Left lung (tissue), 10 donors: Measurements from ENCODE around the gene PRSS38. TPM values are rescaled to one million over a fixed set of nuclear protein-coding genes. Genes with fewer than 3 reads are reported as not detected.
"Not testable (repeated sequence)": the region's sequence is repeated elsewhere in the genome, so short reads cannot be mapped to it uniquely, and the experiment has no call there.

ENCODE experiments used
- ATAC-seq: fragments of 200-7000 bp; cut with Tn5 transposase; one replicate; pipeline ENCODE4 v1.9.1; 2020; ENCODE audit warnings: moderate library complexity
- DNase-seq, 4 donors: peaks; one replicate each; pipeline ENCODE4 v3.0.0-alpha.2; 2013 to 2020
- H3K27ac ChIP-seq, 2 donors: fragments of 200-600 bp; sonication (generic) in 1 of 2; one replicate each; pipeline versions ENCODE4 v1.5.0 to v1.8.0; 2020 to 2021
- H3K27me3 ChIP-seq, 2 donors: fragments of 200-600 bp; sonication (generic) in 1 of 2; one replicate each; pipeline versions ENCODE4 v1.5.0 to v1.8.0; 2020 to 2021
- H3K36me3 ChIP-seq, 2 donors: fragments of 200-600 bp; sonication (generic) in 1 of 2; one replicate each; pipeline versions ENCODE4 v1.5.0 to v1.8.0; 2020 to 2021
- H3K4me1 ChIP-seq, 2 donors: fragments of 200-600 bp; one replicate each; pipeline ENCODE4 v1.8.0; 2021
- H3K4me3 ChIP-seq, 2 donors: fragments of 200-600 bp; sonication (generic) in 1 of 2; one replicate each; pipeline versions ENCODE4 v1.5.0 to v1.8.0; 2020 to 2021; ENCODE audit warnings: mild to moderate bottlenecking in 1 of 2
- H3K9me3 ChIP-seq, 2 donors: fragments of 200-600 bp; sonication (generic) in 1 of 2; one replicate each; pipeline versions ENCODE4 v1.5.0 to v1.8.0; 2020 to 2021
- CTCF ChIP-seq, 2 donors: fragments of 200-600 bp; sonication (generic) in 1 of 2; IDR thresholded peaks; one replicate each; pipeline versions ENCODE4 v1.5.0 to v1.8.0; 2021; ENCODE audit warnings: antibody characterized with exemption in 2 of 2
- intact Hi-C, 2 donors: fragments of 100-400 bp; cut with DNase I; formaldehyde crosslinking; loops; one replicate each; pipeline versions ENCODE4 v1.11.2 to v1.14.2; 2022
- polyA plus RNA-seq, 6 donors: library from polyadenylated mRNA; unstranded; fragments of 120-200 nt; gene quantifications; one replicate each; pipeline ENCODE4 v1.2.1, GENCODE V29; 2013; ENCODE audit not compliant: insufficient read length in 6 of 6
- total RNA-seq, 2 donors: library from RNA; stranded (reverse); fragmentation: NEBNext Ultra II Directional; extraction: Animal tissue kit (Norgen Biotek cat#: 25700); gene quantifications; one replicate each; pipeline ENCODE4 v1.2.1, GENCODE V29; 2021
- donor health status: DM: no; HTN: yes; CAD: no.
- donor health status: DM: no; HTN: no; CAD: no.

The PRSS38 gene
- total and polyA plus RNA-seq, 8 donors = not detected

- ATAC-seq (no peak), DNase-seq (no peak)
- no peak overlapping the region for H3K4me3 ChIP-seq
- TF ChIP-seq CTCF (IDR thresholded peaks at IDR 0.05) = no peak
- no peaks in the 10 kb centered on the region for H3K4me1 ChIP-seq
- H3K27ac ChIP-seq = no peak overlapping the region
- H3K27me3 ChIP-seq = no peaks in the 10 kb centered on the region
- peaks cover 0 to 13% of the 10 kb centered on the region in 2 donors for H3K9me3 ChIP-seq
- intact Hi-C loops = no loop called here
- no peaks in the 10 kb centered on the region for H3K36me3 ChIP-seq
Measured at GRCh38 chr1:227845519-227845918, 30.0 kb downstream of the PRSS38 start.

GRCh38 chr1:227846265-227846858 lies 30.9 kb downstream of the PRSS38 start:
- no peak for DNase-seq
- H3K36me3 ChIP-seq = no peaks in the 10 kb centered on the region
- ATAC-seq = no peak
- H3K9me3 ChIP-seq = peaks cover 0 to 13% of the 10 kb centered on the region in 2 donors
- TF ChIP-seq CTCF (IDR thresholded peaks at IDR 0.05) = no peak
- H3K4me1 ChIP-seq = no peaks in the 10 kb centered on the region
- no peak overlapping the region for H3K4me3 ChIP-seq
- H3K27me3 ChIP-seq = no peaks in the 10 kb centered on the region
- intact Hi-C loops = no loop called here
- no peak overlapping the region for H3K27ac ChIP-seq

- ATAC-seq, intact Hi-C loops: not testable (repeated sequence)
Measured at GRCh38 chr1:227847046-227847445, 31.6 kb downstream of the PRSS38 start.

GRCh38 chr1:227848430-227848932 lies 33.0 kb downstream of the PRSS38 start:
- intact Hi-C loops = no loop called here
- H3K36me3 ChIP-seq = no peaks in the 10 kb centered on the region
- no peaks in the 10 kb centered on the region for H3K4me1 ChIP-seq
- H3K4me3 ChIP-seq = no peak overlapping the region
- peaks cover 0 to 13% of the 10 kb centered on the region in 2 donors for H3K9me3 ChIP-seq
- DNase-seq (no peak), ATAC-seq (no peak)
- peaks cover 0 to 13% of the 10 kb centered on the region in 2 donors for H3K27me3 ChIP-seq
- H3K27ac ChIP-seq = no peak overlapping the region
- no peak for TF ChIP-seq CTCF (IDR thresholded peaks at IDR 0.05)

More at GRCh38 chr1:227847046-227847445, 31.6 kb downstream of the PRSS38 start:
- not testable (repeated sequence) for H3K4me3 ChIP-seq, H3K36me3 ChIP-seq, H3K27ac ChIP-seq, DNase-seq, H3K4me1 ChIP-seq, H3K27me3 ChIP-seq
- H3K9me3 ChIP-seq = peaks cover 0 to 13% of the 10 kb centered on the region in 2 donors

GRCh38 chr1:227849251-227849650 lies 33.8 kb downstream of the PRSS38 start:
- intact Hi-C loops = no loop called here

More at GRCh38 chr1:227849251-227849650, 33.8 kb downstream of the PRSS38 start:
- peaks cover 0 to 13% of the 10 kb centered on the region in 2 donors for H3K9me3 ChIP-seq
- H3K36me3 ChIP-seq = no peaks in the 10 kb centered on the region
- H3K4me1 ChIP-seq = no peaks in the 10 kb centered on the region
- ATAC-seq (no peak), DNase-seq (no peak)
- H3K27me3 ChIP-seq = peaks cover 0 to 13% of the 10 kb centered on the region in 2 donors
- TF ChIP-seq CTCF (IDR thresholded peaks at IDR 0.05) = no peak
- H3K27ac ChIP-seq = no peak overlapping the region
- no peak overlapping the region for H3K4me3 ChIP-seq
